ENCODE data around the gene FSHB. TPM values are rescaled to one million over a fixed set of nuclear protein-coding genes. Genes with fewer than 3 reads are reported as not detected.

The FSHB gene
- total RNA-seq, 1 experiment from 2014 or later: not detected

DNA sequence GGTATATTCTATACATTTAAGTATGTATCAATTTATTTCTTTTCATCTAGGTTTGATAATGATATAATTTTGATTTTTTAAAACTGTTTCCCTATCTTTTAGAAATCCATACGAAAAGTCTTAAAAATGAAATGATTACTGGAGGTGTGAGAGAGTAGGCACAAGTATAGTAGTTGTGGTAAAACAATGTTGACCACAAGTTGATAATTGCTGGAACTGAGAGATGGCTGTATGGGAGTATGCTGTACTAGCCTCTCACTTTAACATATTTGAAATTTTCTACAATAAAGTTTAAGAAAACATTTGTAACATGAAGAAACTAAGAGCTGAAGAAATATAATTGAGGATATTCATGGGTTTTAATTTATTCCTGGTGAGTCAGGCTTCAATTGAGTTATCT, 30.0 kb downstream of the FSHB start:
- no peak overlapping the region for H2BK15ac ChIP-seq (ENCODE audit: low read depth, low read length)
- H2AFZ ChIP-seq (ENCODE audit: low read length): no peak overlapping the region
- H4K20me1 ChIP-seq (ENCODE audit: control insufficient read depth, insufficient read depth, insufficient read length): no peaks in the 10 kb centered on the region
- no peak overlapping the region for H3K9ac ChIP-seq (ENCODE audit: extremely low read depth, insufficient read length, low read length)
- H3K4me1 ChIP-seq (ENCODE audit: insufficient read depth, low read length): no peaks in the 10 kb centered on the region
- Mint-ChIP-seq H3K36me3 (ENCODE audit: insufficient read depth in 1 of 3, low read depth in 3 of 3) (no peaks in the 10 kb centered on the region; a peak in 1 of 7 replicates), H3K4me3 (no peak overlapping the region), H3K9me3 (peaks cover 3 to 5% of the 10 kb centered on the region in 2 experiments; a peak in 2 of 5 replicates), H3K27ac (no peak overlapping the region), H3K27me3 (ENCODE audit: low read depth) (peaks cover 12% of the 10 kb centered on the region), H3K4me1 (no peaks in the 10 kb centered on the region)
- no peaks in the 10 kb centered on the region for H3K23me2 ChIP-seq (ENCODE audit: insufficient read length, low read depth, low read length, poor library complexity, severe bottlenecking)
- no peak overlapping the region for H4K8ac ChIP-seq (replicated peaks; ENCODE audit: insufficient read length, low read depth, low read length)
- DNase-seq: no peak
- no peak overlapping the region for H2BK12ac ChIP-seq (ENCODE audit: insufficient read length, low read depth, low read length)
- H2BK20ac ChIP-seq (ENCODE audit: low read depth, low read length, poor library complexity, severe bottlenecking): no peak overlapping the region
- no peak overlapping the region for H2BK5ac ChIP-seq (ENCODE audit: insufficient read length, low read length)
- no peak overlapping the region for H4K5ac ChIP-seq (ENCODE audit: insufficient read length, low read depth, low read length)
- no peak overlapping the region for H4K91ac ChIP-seq (ENCODE audit: insufficient read length, low read depth, low read length)
- H2AK5ac ChIP-seq (ENCODE audit: insufficient read length, low read length): no peak overlapping the region
- no peak overlapping the region for H2BK120ac ChIP-seq (ENCODE audit: low read depth, low read length, poor library complexity, severe bottlenecking)
- no peak overlapping the region for H3K14ac ChIP-seq (ENCODE audit: insufficient read depth, low read length)
- H3K9me3 ChIP-seq (ENCODE audit: control insufficient read depth, low read depth, low read length): no peaks in the 10 kb centered on the region
- no peak overlapping the region for H3K18ac ChIP-seq (ENCODE audit: insufficient read length, low read depth, low read length)
- no peaks in the 10 kb centered on the region for H3K79me1 ChIP-seq (ENCODE audit: insufficient read depth, low read depth, low read length, poor library complexity, severe bottlenecking)
- no peak overlapping the region for H3T11ph ChIP-seq (ENCODE audit: low read length)
- TF ChIP-seq, protein P1, sequence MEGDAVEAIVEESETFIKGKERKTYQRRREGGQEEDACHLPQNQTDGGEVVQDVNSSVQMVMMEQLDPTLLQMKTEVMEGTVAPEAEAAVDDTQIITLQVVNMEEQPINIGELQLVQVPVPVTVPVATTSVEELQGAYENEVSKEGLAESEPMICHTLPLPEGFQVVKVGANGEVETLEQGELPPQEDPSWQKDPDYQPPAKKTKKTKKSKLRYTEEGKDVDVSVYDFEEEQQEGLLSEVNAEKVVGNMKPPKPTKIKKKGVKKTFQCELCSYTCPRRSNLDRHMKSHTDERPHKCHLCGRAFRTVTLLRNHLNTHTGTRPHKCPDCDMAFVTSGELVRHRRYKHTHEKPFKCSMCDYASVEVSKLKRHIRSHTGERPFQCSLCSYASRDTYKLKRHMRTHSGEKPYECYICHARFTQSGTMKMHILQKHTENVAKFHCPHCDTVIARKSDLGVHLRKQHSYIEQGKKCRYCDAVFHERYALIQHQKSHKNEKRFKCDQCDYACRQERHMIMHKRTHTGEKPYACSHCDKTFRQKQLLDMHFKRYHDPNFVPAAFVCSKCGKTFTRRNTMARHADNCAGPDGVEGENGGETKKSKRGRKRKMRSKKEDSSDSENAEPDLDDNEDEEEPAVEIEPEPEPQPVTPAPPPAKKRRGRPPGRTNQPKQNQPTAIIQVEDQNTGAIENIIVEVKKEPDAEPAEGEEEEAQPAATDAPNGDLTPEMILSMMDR (conservative IDR thresholded peaks at IDR 0.05): no peak
- no peak overlapping the region for H3K23ac ChIP-seq (ENCODE audit: insufficient read length, low read depth, low read length)
- H3K4me2 ChIP-seq (ENCODE audit: insufficient read depth, insufficient read length, low read length): no peak overlapping the region
- H3K4ac ChIP-seq (ENCODE audit: low read depth, low read length): no peak overlapping the region
- no peak overlapping the region for H3K56ac ChIP-seq (ENCODE audit: insufficient read length, low read depth, low read length)
- no peak overlapping the region for H3K27ac ChIP-seq (ENCODE audit: insufficient read length, low read depth, low read length)
- no peaks in the 10 kb centered on the region for H3K79me2 ChIP-seq (ENCODE audit: insufficient read depth, low read length)
- no peaks in the 10 kb centered on the region for H3K27me3 ChIP-seq (ENCODE audit: insufficient read depth, low read length)
- WGBS (ENCODE audit: extremely low coverage, insufficient read length, low lambda C conversion rate): no CpG with 5 or more reads among the region's 1 CpG

Data from H9 (cell line).